ENCODE measurements around the gene MED13L.
"Not testable (repeated sequence)": the region's sequence is repeated elsewhere in the genome, so short reads cannot be mapped to it uniquely, and the experiment has no call there.

The MED13L gene

GRCh38 chr12:116043659-116044535, 233.6 kb downstream of the MED13L start:
- no peak for DNase-seq

GRCh38 chr12:116040402-116040801, 237.1 kb downstream of the MED13L start:
- peak in 1 of 2 donors; percentile 20 for DNase-seq

- no peak for DNase-seq
Measured at GRCh38 chr12:116039081-116039480, 238.4 kb downstream of the MED13L start.

- no peak for DNase-seq
Measured at GRCh38 chr12:116037941-116038837, 239.3 kb downstream of the MED13L start.

GRCh38 chr12:116033765-116034164, 243.7 kb downstream of the MED13L start:
- DNase-seq, result no peak

GRCh38 chr12:116031624-116032023, 245.9 kb downstream of the MED13L start:
- not testable (repeated sequence) for DNase-seq

GRCh38 chr12:116028619-116029018, 248.9 kb downstream of the MED13L start:
- no peak for DNase-seq

GRCh38 chr12:116027551-116027821, 250.0 kb downstream of the MED13L start:
- DNase-seq, result no peak

GRCh38 chr12:116026768-116027550, 250.5 kb downstream of the MED13L start:
- DNase-seq, result no peak

- no peak for DNase-seq
Measured at GRCh38 chr12:116026346-116026745, 251.1 kb downstream of the MED13L start.

GRCh38 chr12:116024769-116025168, 252.7 kb downstream of the MED13L start:
- no peak for DNase-seq

- DNase-seq, result no peak
Measured at GRCh38 chr12:116019415-116019814, 258.1 kb downstream of the MED13L start.

- no peak for DNase-seq
Measured at GRCh38 chr12:116018282-116018681, 259.2 kb downstream of the MED13L start.

- peak; percentile 18 to 23 for DNase-seq
Measured at GRCh38 chr12:116015525-116015924, 262.0 kb downstream of the MED13L start.

GRCh38 chr12:116012757-116013156, 264.7 kb downstream of the MED13L start:
- DNase-seq, result no peak

- DNase-seq, result no peak
Measured at GRCh38 chr12:116011217-116011616, 266.3 kb downstream of the MED13L start.

GRCh38 chr12:116010467-116010866, 267.0 kb downstream of the MED13L start:
- no peak for DNase-seq

GRCh38 chr12:116009805-116010204, 267.7 kb downstream of the MED13L start:
- DNase-seq, result no peak

- DNase-seq, result no peak
Measured at GRCh38 chr12:116006141-116006540, 271.4 kb downstream of the MED13L start.

- DNase-seq, result peak in 1 of 2 donors; percentile 6
Measured at GRCh38 chr12:116002890-116003536, 274.5 kb downstream of the MED13L start.

GRCh38 chr12:116000252-116000651, 277.2 kb downstream of the MED13L start:
- no peak for DNase-seq

GRCh38 chr12:115999582-115999981, 277.9 kb downstream of the MED13L start:
- DNase-seq, result no peak

Data from inflammatory macrophage treated with lipopolysaccharide for 1 hour (primary cell).